Iris pigment epithelial cell (primary cell): ENCODE results near the gene OR8U1.
"Not testable (repeated sequence)": the region's sequence is repeated elsewhere in the genome, so short reads cannot be mapped to it uniquely, and the experiment has no call there.

Source experiments
- DNase-seq: peaks from one replicate; pipeline ENCODE4 v3.0.0-alpha.2; 2011; ENCODE audit warnings: low read depth

OR8U1 gene

GRCh38 chr11:56375324-56375723 lies at the start of gene OR8U1:
Gene OR8U1, plus strand, starts transcription at chr11:56375624. Its CDS starts 0 bp downstream, at chr11:56375624.
- DNase-seq: no peak

DNA sequence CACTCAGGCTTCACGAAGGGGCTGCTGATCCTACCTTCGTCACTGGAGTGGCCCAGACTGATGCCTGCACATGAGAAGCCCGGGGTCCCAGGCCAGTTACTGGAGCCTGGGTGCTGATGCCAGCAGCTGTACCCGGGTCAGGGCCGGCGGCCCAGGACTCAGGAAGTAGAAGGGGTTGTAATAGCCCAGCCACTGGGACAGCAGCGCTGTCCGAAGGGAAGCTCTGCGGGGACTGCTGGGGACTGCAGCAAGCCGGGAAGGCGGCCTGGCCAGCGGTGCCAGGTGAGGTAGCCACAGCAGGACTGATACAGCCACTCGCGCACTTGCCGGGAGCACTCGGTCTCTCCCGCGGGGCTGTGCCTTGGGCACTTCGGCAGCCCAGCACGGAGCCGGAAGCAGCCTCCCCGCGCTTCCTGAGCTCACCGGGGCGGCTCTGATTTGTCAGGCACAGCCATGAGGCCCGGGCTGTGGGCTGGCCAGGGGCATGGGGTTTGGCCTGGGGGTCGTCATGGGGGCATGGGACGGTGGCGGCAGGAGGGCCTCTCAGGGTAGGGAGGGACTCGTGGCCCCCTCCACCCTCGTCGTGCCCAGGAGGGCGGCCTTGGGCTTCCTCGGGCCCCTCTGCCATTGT lies 43.4 kb upstream of the OR8U1 start:
- DNase-seq: no peak

DNA sequence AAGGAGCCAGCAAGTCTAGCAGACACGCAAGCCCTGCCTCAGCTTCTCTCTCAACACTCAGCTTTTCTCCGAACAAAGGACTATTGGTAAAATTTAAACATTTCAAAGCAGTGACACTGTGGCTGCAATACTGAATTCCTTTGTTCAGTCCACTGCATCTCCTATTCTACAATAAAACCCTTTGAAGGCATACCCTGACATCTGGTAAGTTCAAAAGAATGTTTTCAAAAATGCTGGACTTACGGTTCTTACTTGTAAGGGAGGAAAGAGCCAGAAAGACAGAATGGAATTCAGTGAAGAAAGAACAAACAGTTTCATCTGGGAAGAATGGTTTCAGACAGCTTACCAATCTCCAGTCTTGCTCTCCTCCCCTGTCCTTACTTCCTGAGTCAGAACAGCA lies 42.3 kb upstream of the OR8U1 start:
- DNase-seq: no peak

DNA sequence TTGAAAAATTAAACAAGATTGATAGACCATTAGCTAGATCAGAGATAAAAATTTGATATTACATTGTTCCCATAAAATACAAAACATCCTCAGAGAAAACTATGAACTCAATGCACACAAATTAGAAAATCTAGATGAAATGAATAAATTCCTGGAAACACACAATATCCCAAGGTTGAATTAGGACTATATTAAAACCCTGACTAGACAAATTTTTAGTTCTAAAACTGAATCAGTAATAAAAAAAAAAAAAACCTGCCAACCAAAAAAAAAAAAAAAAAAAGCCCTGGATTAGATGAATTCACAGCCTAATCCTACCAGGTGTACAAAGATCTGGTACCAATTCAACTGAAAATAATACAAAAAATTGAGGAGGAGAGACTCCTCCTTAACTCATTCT lies 35.1 kb upstream of the OR8U1 start:
- no peak for DNase-seq

DNA sequence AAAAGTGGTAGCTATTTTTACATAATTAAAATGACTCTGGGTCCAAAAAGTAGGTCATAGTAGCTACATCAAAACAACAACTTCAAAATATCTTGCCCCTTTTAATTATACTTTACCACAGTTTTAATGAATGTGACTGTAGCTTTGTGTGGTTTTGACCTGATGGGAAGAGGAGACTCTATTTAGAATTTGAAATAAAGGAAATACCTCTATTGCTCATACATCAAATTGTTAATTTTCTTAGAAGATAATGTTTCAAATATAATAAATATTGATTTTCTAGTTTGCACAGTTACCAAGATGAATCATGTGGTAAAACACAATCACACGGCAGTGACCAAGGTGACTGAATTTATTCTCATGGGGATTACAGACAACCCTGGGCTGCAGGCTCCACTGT lies 29.7 kb upstream of the OR8U1 start, which contains the start of gene OR8K1:
OR8K1 (plus strand) TSS at position 301 of the 400 bp plus-strand sequence; CDS start at position 301, 0 bp downstream.
- no peak for DNase-seq

- DNase-seq: no peak
Observed at GRCh38 chr11:56353991-56354390, 21.4 kb upstream of the OR8U1 start, which contains the start of gene OR8J1. Gene OR8J1, plus strand, starts transcription at chr11:56354291. Its CDS starts 5,956 bp downstream, at chr11:56360247.

DNA sequence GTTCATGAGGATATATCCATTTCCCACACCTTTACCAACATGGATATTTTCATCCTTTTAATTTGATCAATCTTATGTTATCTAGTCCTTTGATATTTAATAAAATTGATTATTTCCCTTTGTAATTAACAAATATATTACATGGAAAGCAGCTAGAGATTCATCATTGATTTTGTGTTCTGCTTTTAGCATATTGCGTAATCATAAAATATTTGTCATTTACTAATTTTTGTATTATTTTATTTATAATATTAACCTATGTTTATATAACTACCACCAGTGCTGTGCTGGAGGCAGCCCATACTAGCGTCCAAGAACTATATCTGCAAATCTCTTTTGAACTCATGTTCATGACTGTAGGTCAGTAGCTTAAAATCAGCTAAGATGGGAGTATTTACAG lies 4.7 kb downstream of the OR8U1 start:
- DNase-seq: no peak

- no peak for DNase-seq
Observed at GRCh38 chr11:56394381-56394780, 19.0 kb downstream of the OR8U1 start.

- DNase-seq: no peak
Observed at GRCh38 chr11:56396047-56396446, 20.6 kb downstream of the OR8U1 start.

- not testable (repeated sequence) for DNase-seq
Observed at GRCh38 chr11:56401858-56402461, 26.5 kb downstream of the OR8U1 start.

DNA sequence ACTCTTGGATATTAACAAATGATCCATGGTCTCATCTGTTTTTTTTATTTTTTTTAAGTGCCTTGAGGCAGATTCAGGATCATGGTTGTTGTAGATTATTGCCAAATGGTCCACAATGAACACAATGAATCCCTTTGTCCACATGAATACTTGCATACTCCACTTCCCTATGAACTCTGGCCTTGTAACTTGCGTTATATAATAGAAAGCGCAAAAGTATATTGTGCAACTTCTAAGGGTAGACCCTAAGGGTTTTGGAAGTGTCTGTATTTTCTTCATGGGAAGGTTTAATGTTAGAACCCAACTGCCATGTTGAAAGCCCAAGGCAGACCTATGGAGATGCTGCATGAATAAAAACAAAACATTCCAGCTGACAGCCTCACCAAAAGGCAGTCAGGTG lies 29.0 kb downstream of the OR8U1 start:
- DNase-seq: no peak

- DNase-seq: no peak
Observed at GRCh38 chr11:56410801-56411200, 35.4 kb downstream of the OR8U1 start.

- DNase-seq: no peak
Observed at GRCh38 chr11:56412396-56412795, 37.0 kb downstream of the OR8U1 start, which contains the start of gene OR5AL1. Gene OR5AL1, plus strand, starts transcription at chr11:56412696.
